CD8-positive, alpha-beta memory T cell (primary cell): ENCODE results near the gene RNF31. TPM values are rescaled to one million over a fixed set of nuclear protein-coding genes. Genes with fewer than 3 reads are reported as not detected.

ENCODE experiments used
- CTCF ChIA-PET: fragments of 350-600 bp; sonication (Branson Sonifier 250); formaldehyde crosslinking; loops from one replicate; lab custom pipeline; 2021; ENCODE audit warnings: antibody characterized with exemption; lab: Charles Lee
- POLR2A ChIA-PET: fragments of 350-600 bp; sonication (Branson Sonifier 250); formaldehyde crosslinking; loops from one replicate; lab custom pipeline; 2021; ENCODE audit warnings: antibody characterized with exemption; lab: Charles Lee
- DNase-seq, 5 donors: peaks; one replicate each; pipeline versions ENCODE4 v3.0.0 to v3.0.0-alpha.2; 2020 to 2022; ENCODE audit warnings: mixed read lengths in 1 of 5
- H3K27ac ChIP-seq: one replicate; pipeline ENCODE4 v1.7.0; 2013; ENCODE audit warnings: low read depth, mild to moderate bottlenecking, low read length, moderate library complexity
- H3K27me3 ChIP-seq: 2 replicates; pipeline ENCODE4 v1.7.0; 2013; ENCODE audit warnings: low read length, mild to moderate bottlenecking; ENCODE audit not compliant: insufficient read depth, poor library complexity, severe bottlenecking
- H3K36me3 ChIP-seq: 2 replicates; pipeline ENCODE4 v1.7.0; 2013; ENCODE audit warnings: mild to moderate bottlenecking, low read length, moderate library complexity; ENCODE audit not compliant: insufficient read depth
- H3K4me1 ChIP-seq: 2 replicates; pipeline ENCODE4 v1.7.0; 2013; ENCODE audit warnings: mild to moderate bottlenecking, low read length, moderate library complexity; ENCODE audit not compliant: insufficient read depth
- H3K4me3 ChIP-seq: 2 replicates; pipeline ENCODE4 v1.7.0; 2013; ENCODE audit warnings: mild to moderate bottlenecking, low read length
- H3K9me3 ChIP-seq: 2 replicates; pipeline ENCODE4 v1.7.0; 2013; ENCODE audit warnings: mild to moderate bottlenecking, low read length
- H3K27ac Mint-ChIP-seq, 8 donors: one replicate each; pipeline ENCODE4 v1.8.0; 2020 to 2021; ENCODE audit warnings: mixed read lengths in 8 of 8, mild to moderate bottlenecking in 6 of 8, inconsistent platforms in 3 of 8, moderate library complexity in 3 of 8
- H3K27me3 Mint-ChIP-seq, 2 donors: one replicate each; pipeline ENCODE4 v1.8.0; 2020 to 2021; ENCODE audit warnings: mixed read lengths in 2 of 2, mild to moderate bottlenecking in 1 of 2, moderate library complexity in 1 of 2
- H3K36me3 Mint-ChIP-seq, 3 donors: one replicate each; pipeline ENCODE4 v1.8.0; 2020 to 2021; ENCODE audit warnings: mixed read lengths in 3 of 3, inconsistent platforms in 1 of 3, mild to moderate bottlenecking in 1 of 3
- H3K4me1 Mint-ChIP-seq, 3 donors: one replicate each; pipeline ENCODE4 v1.8.0; 2020 to 2021; ENCODE audit warnings: mixed read lengths in 3 of 3, inconsistent platforms in 1 of 3, mild to moderate bottlenecking in 1 of 3
- H3K4me3 Mint-ChIP-seq, 7 donors: one replicate each; pipeline ENCODE4 v1.8.0; 2020 to 2021; ENCODE audit warnings: mixed read lengths in 7 of 7, mild to moderate bottlenecking in 6 of 7, moderate library complexity in 4 of 7, inconsistent platforms in 2 of 7
- H3K9me3 Mint-ChIP-seq, 5 donors: one replicate each; pipeline ENCODE4 v1.8.0; 2020 to 2022; ENCODE audit warnings: mixed read lengths in 5 of 5, mild to moderate bottlenecking in 3 of 5, moderate library complexity in 2 of 5, inconsistent platforms in 1 of 5
- polyA plus RNA-seq: library from polyadenylated mRNA; unstranded; fragments of 300-500 nt; fragmentation: Illumina TruSeq; gene quantifications from one replicate; pipeline ENCODE4 v1.2.3, GENCODE V29; 2021
- total RNA-seq, 2 experiments: library from RNA; stranded (reverse); gene quantifications; one replicate each; pipeline ENCODE4 v1.2.3, GENCODE V29; 2021

RNF31 gene
- total RNA-seq (10 to 100 TPM; 85.9 TPM), polyA plus RNA-seq (71.5 TPM)

GRCh38 chr14:24146978-24147760, at the start of gene RNF31:
Gene RNF31, plus strand, starts transcription at chr14:24147498. Its CDS starts 201 bp downstream, at chr14:24147699.
- H3K36me3 ChIP-seq = peaks cover 55% of the 10 kb centered on the region
- H3K27ac Mint-ChIP-seq = peak within 1 kb of the TSS; percentile 76 to 99 (median 96)
- peak; percentile 96 to 98 (median 97) for DNase-seq

GRCh38 chr14:24098229-24098926, 48.9 kb upstream of the RNF31 start:
- H3K27me3 ChIP-seq = no peaks in the 10 kb centered on the region
- H3K36me3 Mint-ChIP-seq = peaks cover 3 to 57% (median 12%) of the 10 kb centered on the region in 3 donors
- H3K27ac Mint-ChIP-seq = peak overlapping the region in 1 of 8 donors; percentile 54

More at GRCh38 chr14:24146978-24147760, at the start of gene RNF31:
- ChIA-PET POLR2A (interaction anchor here (0.8 to 3.2 kb wide), 12 partner anchors 10 to 124 kb away, joined by 3 to 36 read pairs (median 5); partner anchors contain the start of genes DCAF11, IPO4, IRF9 and NRL), CTCF (interaction anchor here (0.8 to 4.5 kb wide), 14 partner anchors 9 to 845 kb away, joined by 3 to 50 read pairs (median 4); partner anchors contain the start of genes CHMP4A, IRF9, MDP1 and PSME1)
- Histone ChIP-seq H3K9me3 (no peaks in the 10 kb centered on the region), H3K27ac (peak within 1 kb of the TSS; percentile 78), H3K27me3 (no peaks in the 10 kb centered on the region), H3K4me3 (peak within 1 kb of the TSS; percentile 99), H3K4me1 (peaks cover 53% of the 10 kb centered on the region)
- Mint-ChIP-seq H3K4me3 (peak within 1 kb of the TSS; percentile 86 to 100 (median 98)), H3K9me3 (no peaks in the 10 kb centered on the region), H3K36me3 (peaks cover 0 to 80% (median 7%) of the 10 kb centered on the region in 3 donors), H3K27me3 (no peaks in the 10 kb centered on the region), H3K4me1 (peaks cover 45 to 70% (median 68%) of the 10 kb centered on the region in 3 donors)

GRCh38 chr14:24098927-24099813, 48.1 kb upstream of the RNF31 start:
- H3K36me3 ChIP-seq = peaks cover 6% of the 10 kb centered on the region
- no peaks in the 10 kb centered on the region for H3K9me3 Mint-ChIP-seq
- H3K27me3 Mint-ChIP-seq = no peaks in the 10 kb centered on the region
- no peaks in the 10 kb centered on the region for H3K27me3 ChIP-seq
- H3K4me1 Mint-ChIP-seq = peaks cover 15 to 19% (median 17%) of the 10 kb centered on the region in 3 donors
- peak overlapping the region in 2 of 8 donors; percentile 54 to 91 for H3K27ac Mint-ChIP-seq
- H3K4me1 ChIP-seq = peaks cover 10% of the 10 kb centered on the region
- ChIA-PET CTCF (interaction anchor here (1.2 to 12.1 kb wide), 2 partner anchors 6 to 15 kb away, joined by 4 to 185 read pairs; no protein-coding TSS in a partner anchor), POLR2A (no interaction called here)
- H3K9me3 ChIP-seq = no peaks in the 10 kb centered on the region
- no peak overlapping the region for H3K27ac ChIP-seq
- no peak overlapping the region for H3K4me3 ChIP-seq
- DNase-seq = no peak
- H3K36me3 Mint-ChIP-seq = peaks cover 3 to 63% (median 14%) of the 10 kb centered on the region in 3 donors
- no peak overlapping the region for H3K4me3 Mint-ChIP-seq

More at GRCh38 chr14:24098229-24098926, 48.9 kb upstream of the RNF31 start:
- Mint-ChIP-seq H3K4me3 (no peak overlapping the region), H3K4me1 (peaks cover 20 to 23% (median 22%) of the 10 kb centered on the region in 3 donors), H3K27me3 (no peaks in the 10 kb centered on the region), H3K9me3 (no peaks in the 10 kb centered on the region)
- Histone ChIP-seq H3K36me3 (no peaks in the 10 kb centered on the region), H3K9me3 (no peaks in the 10 kb centered on the region), H3K4me3 (no peak overlapping the region), H3K27ac (no peak overlapping the region), H3K4me1 (peaks cover 15% of the 10 kb centered on the region)
- CTCF ChIA-PET = interaction anchor here (1.2 to 12.1 kb wide), 2 partner anchors 7 to 15 kb away, joined by 4 to 185 read pairs; no protein-coding TSS in a partner anchor
- no peak for DNase-seq
- POLR2A ChIA-PET = no interaction called here

- Histone ChIP-seq H3K9me3 (no peaks in the 10 kb centered on the region), H3K36me3 (peaks cover 6% of the 10 kb centered on the region), H3K27me3 (no peaks in the 10 kb centered on the region), H3K4me3 (no peak overlapping the region), H3K27ac (no peak overlapping the region), H3K4me1 (peaks cover 6% of the 10 kb centered on the region)
- Mint-ChIP-seq H3K36me3 (peaks cover 3 to 64% (median 13%) of the 10 kb centered on the region in 3 donors), H3K4me3 (no peak overlapping the region), H3K4me1 (peaks cover 9 to 10% (median 9%) of the 10 kb centered on the region in 3 donors), H3K27ac (peak overlapping the region in 3 of 8 donors; percentile 18 to 88 (median 85)), H3K27me3 (no peaks in the 10 kb centered on the region), H3K9me3 (no peaks in the 10 kb centered on the region)
- ChIA-PET CTCF (interaction anchor here (1.2 to 11.6 kb wide), 2 partner anchors 7 to 8 kb away, joined by 6 to 185 read pairs; partner anchors contain the start of gene PCK2), POLR2A (no interaction called here)
- no peak for DNase-seq
Measured at GRCh38 chr14:24100197-24100981, 46.9 kb upstream of the RNF31 start.

- Mint-ChIP-seq H3K27me3 (no peaks in the 10 kb centered on the region), H3K4me3 (no peak overlapping the region), H3K36me3 (peaks cover 3 to 62% (median 13%) of the 10 kb centered on the region in 3 donors), H3K9me3 (no peaks in the 10 kb centered on the region), H3K27ac (peak overlapping the region in 3 of 8 donors; percentile 39 to 85 (median 82)), H3K4me1 (peaks cover 3 to 5% (median 4%) of the 10 kb centered on the region in 3 donors)
- DNase-seq = no peak
- Histone ChIP-seq H3K36me3 (peaks cover 6% of the 10 kb centered on the region), H3K4me1 (no peaks in the 10 kb centered on the region), H3K9me3 (no peaks in the 10 kb centered on the region), H3K27me3 (no peaks in the 10 kb centered on the region), H3K27ac (no peak overlapping the region), H3K4me3 (no peak overlapping the region)
- CTCF ChIA-PET = interaction anchor here (1.2 to 11.6 kb wide), 2 partner anchors 7 to 8 kb away, joined by 6 to 185 read pairs; partner anchors contain the start of gene PCK2
- POLR2A ChIA-PET = no interaction called here
Measured at GRCh38 chr14:24100982-24101494, 46.3 kb upstream of the RNF31 start.

- H3K4me3 ChIP-seq = no peak overlapping the region
- H3K4me1 ChIP-seq = no peaks in the 10 kb centered on the region
- no peaks in the 10 kb centered on the region for H3K9me3 ChIP-seq
- peaks cover 3 to 59% (median 13%) of the 10 kb centered on the region in 3 donors for H3K36me3 Mint-ChIP-seq
- no peak overlapping the region for H3K27ac Mint-ChIP-seq
- H3K4me3 Mint-ChIP-seq = no peak overlapping the region
- no peaks in the 10 kb centered on the region for H3K27me3 ChIP-seq
- no peak overlapping the region for H3K27ac ChIP-seq
- no peaks in the 10 kb centered on the region for H3K27me3 Mint-ChIP-seq
- no peaks in the 10 kb centered on the region for H3K4me1 Mint-ChIP-seq
- ChIA-PET CTCF (interaction anchor here (1.0 to 11.6 kb wide), 2 partner anchors 9 to 44 kb away, joined by 3 to 185 read pairs; partner anchors contain the start of gene PCK2), POLR2A (interaction anchor here (0.5 to 0.7 kb wide), 2 partner anchors 25 to 230 kb away, joined by 4 read pairs; no protein-coding TSS in a partner anchor)
- no peak for DNase-seq
- peaks cover 6% of the 10 kb centered on the region for H3K36me3 ChIP-seq
- no peaks in the 10 kb centered on the region for H3K9me3 Mint-ChIP-seq
Measured at GRCh38 chr14:24102357-24103048, 44.8 kb upstream of the RNF31 start.
